Measurements from ENCODE around the gene PRKAB2.
"Not testable (repeated sequence)": the region's sequence is repeated elsewhere in the genome, so short reads cannot be mapped to it uniquely, and the experiment has no call there.

The PRKAB2 gene

DNA sequence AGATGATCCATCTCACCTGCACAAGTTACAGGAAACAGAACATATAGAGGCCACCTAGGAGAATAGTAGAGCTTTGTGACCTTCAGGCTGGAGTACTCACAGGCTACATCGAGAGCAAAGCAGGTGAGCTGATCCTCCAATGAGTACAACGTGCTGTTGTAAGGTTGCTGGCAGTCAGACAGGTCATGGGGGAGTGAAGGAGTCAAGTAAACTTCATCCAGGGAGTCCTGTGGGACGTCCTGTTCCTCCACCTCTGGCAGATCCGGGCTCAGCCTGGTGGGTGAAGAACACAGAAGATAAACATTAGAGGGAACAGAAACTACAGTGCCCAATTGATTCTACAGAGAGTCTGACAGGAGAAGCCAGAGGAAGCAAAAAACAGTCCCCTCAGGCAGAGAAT is 62.5 kb downstream of the PRKAB2 start:
- DNase-seq: no peak

DNA sequence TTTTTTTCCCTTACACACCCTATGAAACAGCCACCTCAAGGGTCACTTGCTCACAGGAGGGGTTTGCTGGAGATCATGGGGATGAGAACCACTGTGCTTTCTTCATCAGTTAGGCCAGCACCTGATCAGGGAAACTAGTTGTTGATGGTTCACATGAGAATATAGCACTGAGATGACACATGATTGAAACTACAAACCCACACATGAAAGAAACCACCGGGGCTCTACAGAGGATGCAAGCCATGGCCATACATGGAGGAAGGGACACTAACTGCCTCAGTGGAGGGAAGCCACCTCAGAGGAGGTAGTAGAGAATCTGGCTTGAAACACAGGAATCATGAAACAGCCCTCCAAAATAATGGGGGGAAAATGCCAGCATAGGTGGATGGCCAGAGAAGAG is 63.2 kb downstream of the PRKAB2 start:
- no peak for DNase-seq

DNA sequence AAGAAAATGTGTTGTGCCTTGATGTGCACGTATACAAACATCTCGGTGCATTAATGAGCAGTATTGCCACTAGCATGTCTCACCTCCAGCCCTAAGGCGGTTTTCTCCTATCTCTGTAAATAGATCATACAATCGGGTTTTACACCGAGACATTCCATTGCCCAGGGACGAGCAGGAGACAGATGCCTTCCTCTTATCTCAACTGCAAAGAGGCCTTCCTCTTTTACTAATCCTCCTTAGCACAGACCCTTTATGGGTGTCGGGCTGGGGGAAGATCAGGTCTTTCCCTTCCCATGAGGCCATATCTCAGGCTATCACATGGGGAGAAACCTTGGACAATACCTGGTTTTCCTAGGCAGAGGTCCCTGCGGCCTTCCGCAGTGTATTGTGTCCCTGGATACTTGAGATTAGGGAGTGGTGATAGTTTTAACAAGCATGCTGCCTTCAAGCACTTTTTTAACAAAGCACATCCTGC is 65.8 kb downstream of the PRKAB2 start:
- not testable (repeated sequence) for DNase-seq

DNA sequence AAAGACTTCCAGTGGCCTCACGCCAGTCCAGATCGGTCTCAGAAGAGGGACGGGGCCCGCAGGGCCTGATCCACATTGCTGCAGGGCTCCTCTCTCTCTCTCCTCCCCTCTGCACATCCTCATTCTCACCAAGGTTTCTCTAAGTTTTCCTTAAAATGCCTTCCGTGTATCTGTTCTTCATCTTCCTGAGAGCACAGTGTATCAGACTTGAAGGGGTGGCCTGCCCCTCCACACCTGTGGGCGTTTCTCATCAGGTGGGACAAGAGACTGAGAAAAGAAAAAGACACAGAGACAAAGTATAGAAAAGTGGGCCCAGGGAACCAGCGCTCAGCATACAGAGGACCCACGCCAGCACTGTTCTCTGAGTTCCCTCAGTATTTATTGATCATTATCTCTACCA is 66.4 kb downstream of the PRKAB2 start:
- DNase-seq: no peak
